Effector memory CD8-positive, alpha-beta T cell (primary cell): Measurements from ENCODE around the gene GLB1L2.

Experiments
- ATAC-seq: fragments of 150-1000 bp; cut with Tn5 transposase; replicated peaks from 2 replicates; pipeline ENCODE4 v1.10.0; 2021; ENCODE audit warnings: mild to moderate bottlenecking, moderate library complexity
- DNase-seq, 3 experiments: peaks; one replicate each; pipeline ENCODE4 v3.0.0; 2021
- H3K27ac Mint-ChIP-seq, 2 donors: one replicate each; pipeline ENCODE4 v1.8.0; 2022; ENCODE audit warnings: mild to moderate bottlenecking in 2 of 2, mixed read lengths in 2 of 2, moderate library complexity in 2 of 2
- H3K27me3 Mint-ChIP-seq, 2 donors: one replicate each; pipeline ENCODE4 v1.8.0; 2022; ENCODE audit warnings: mixed read lengths in 2 of 2
- H3K36me3 Mint-ChIP-seq: one replicate; pipeline ENCODE4 v1.8.0; 2022; ENCODE audit warnings: mild to moderate bottlenecking, moderate library complexity, mixed read lengths; ENCODE audit not compliant: insufficient read depth
- H3K4me1 Mint-ChIP-seq, 2 donors: one replicate each; pipeline ENCODE4 v1.8.0; 2022; ENCODE audit warnings: low read depth in 2 of 2, mixed read lengths in 2 of 2
- H3K4me3 Mint-ChIP-seq, 2 donors: one replicate each; pipeline ENCODE4 v1.8.0; 2022; ENCODE audit warnings: mild to moderate bottlenecking in 2 of 2, mixed read lengths in 2 of 2, moderate library complexity in 2 of 2
- H3K9me3 Mint-ChIP-seq, 2 donors: one replicate each; pipeline ENCODE4 v1.8.0; 2022; ENCODE audit warnings: mixed read lengths in 2 of 2

The GLB1L2 gene

GRCh38 chr11:134345237-134345550, 13.4 kb downstream of the GLB1L2 start:
- ATAC-seq, result no peak
- no peak overlapping the region for H3K4me3 Mint-ChIP-seq
- H3K9me3 Mint-ChIP-seq, result no peaks in the 10 kb centered on the region
- peak overlapping the region in 1 of 2 donors; percentile 87 for H3K27ac Mint-ChIP-seq
- H3K36me3 Mint-ChIP-seq, result no peaks in the 10 kb centered on the region
- no peak for DNase-seq
- no peaks in the 10 kb centered on the region for H3K27me3 Mint-ChIP-seq
- peaks cover 21 to 23% of the 10 kb centered on the region in 2 donors for H3K4me1 Mint-ChIP-seq

DNA sequence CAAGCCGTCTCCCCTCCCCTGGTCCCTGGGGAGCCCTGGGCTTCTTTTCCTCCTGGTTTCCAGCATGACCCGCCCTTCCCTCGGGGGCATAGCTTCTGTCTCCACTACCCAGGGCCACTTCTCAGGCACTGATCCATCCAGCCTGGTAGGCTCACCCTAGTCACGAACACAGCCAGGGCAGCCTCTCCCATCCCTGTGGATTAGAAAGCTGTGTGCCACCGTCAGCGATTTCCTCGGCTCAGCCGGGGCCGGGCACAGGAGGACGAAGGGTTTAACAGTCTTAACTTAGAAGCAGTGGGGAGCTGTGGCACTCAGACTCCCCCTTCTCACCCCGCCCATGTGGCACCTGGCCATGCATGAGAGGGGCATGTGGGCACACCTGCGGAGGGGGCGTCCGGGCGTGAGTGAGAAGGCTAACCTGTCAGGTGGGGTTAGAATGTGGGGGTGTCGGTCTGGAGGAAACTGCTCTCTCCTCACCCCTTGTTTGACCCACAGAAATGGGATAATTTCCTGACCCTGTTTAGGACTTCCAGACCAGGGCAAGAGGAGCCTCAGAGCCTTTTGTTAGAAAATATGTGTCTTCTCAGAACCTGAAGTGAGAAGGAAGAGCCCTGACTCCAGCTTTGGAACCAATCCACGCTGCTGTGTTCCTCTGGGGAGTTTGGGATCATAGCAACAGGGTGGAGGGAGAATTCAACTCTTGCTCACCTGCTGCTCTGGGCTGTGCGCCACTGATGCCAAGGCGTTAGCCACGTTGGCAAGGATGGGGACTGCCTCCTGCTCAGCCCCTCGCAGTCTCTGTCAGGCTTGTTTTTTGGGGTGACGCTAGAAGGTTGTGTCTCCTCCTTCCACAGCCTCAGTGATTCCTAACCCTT, 14.6 kb downstream of the GLB1L2 start:
- Mint-ChIP-seq H3K27ac (peak overlapping the region; percentile 31 to 87), H3K36me3 (no peaks in the 10 kb centered on the region), H3K27me3 (no peaks in the 10 kb centered on the region), H3K4me1 (peaks cover 30% of the 10 kb centered on the region in 2 donors), H3K9me3 (no peaks in the 10 kb centered on the region), H3K4me3 (no peak overlapping the region)
- no peak for ATAC-seq
- no peak for DNase-seq

DNA sequence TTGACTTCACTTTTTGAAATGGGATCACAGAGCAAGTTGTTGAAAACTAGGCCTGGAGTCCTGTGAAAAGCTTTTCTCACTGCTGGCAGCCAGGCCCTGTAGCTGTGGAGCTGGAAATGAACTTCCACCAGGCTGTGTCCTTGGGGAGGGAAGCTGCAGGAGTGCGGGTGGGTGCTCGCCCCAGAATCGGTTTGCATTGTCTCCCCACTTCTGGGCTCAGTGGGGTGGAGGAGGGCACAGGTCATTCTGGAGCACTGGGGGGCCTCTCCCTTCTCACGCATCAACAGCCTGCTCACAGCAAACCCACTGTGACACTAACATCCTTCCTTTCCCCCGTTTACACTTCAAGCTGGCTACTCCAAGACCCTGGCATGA, 15.2 kb downstream of the GLB1L2 start:
- peak overlapping the region; percentile 65 to 87 for H3K27ac Mint-ChIP-seq
- no peak overlapping the region for H3K4me3 Mint-ChIP-seq
- ATAC-seq, result no peak
- no peak for DNase-seq
- H3K9me3 Mint-ChIP-seq, result no peaks in the 10 kb centered on the region
- no peaks in the 10 kb centered on the region for H3K36me3 Mint-ChIP-seq
- peaks cover 30% of the 10 kb centered on the region in 2 donors for H3K4me1 Mint-ChIP-seq
- no peaks in the 10 kb centered on the region for H3K27me3 Mint-ChIP-seq

GRCh38 chr11:134347441-134347840, 15.7 kb downstream of the GLB1L2 start:
- H3K4me1 Mint-ChIP-seq, result peaks cover 30% of the 10 kb centered on the region in 2 donors
- H3K27me3 Mint-ChIP-seq, result no peaks in the 10 kb centered on the region
- no peak for DNase-seq
- no peak for ATAC-seq
- H3K36me3 Mint-ChIP-seq, result no peaks in the 10 kb centered on the region
- H3K4me3 Mint-ChIP-seq, result no peak overlapping the region
- peak overlapping the region; percentile 65 to 87 for H3K27ac Mint-ChIP-seq
- H3K9me3 Mint-ChIP-seq, result no peaks in the 10 kb centered on the region

DNA sequence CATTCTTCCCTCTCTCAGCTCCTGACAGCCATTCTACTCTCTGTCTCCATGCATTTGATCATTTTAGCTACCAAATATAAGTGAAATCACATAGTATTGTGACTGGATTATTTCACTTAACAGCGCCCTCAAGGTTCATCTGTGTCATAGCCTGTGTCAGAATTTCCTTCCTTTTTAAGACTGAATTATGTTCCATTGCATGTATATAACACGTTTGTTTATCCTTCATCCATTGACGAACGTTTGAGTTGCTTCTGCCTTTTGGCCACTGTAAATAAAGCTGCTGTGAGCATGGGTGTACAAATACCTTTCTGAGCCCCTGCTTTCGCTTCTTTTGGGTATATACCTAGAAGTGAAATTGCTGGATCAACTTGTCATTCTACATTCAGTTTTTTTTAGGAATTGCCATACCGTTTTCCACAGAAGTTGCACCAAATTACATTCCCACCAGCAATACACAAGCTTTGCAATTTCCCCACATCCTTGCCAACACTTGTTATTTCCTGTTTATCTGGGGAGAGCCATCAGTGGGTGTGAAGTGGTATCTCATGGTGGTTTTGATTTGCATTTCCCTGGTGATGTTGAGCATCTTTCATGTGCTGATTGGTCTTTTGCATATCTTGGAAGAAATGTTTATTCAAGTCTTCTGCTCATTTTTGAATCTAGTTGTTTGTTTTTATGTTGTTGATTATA, 17.5 kb downstream of the GLB1L2 start:
- peaks cover 30% of the 10 kb centered on the region in 2 donors for H3K4me1 Mint-ChIP-seq
- H3K27me3 Mint-ChIP-seq, result no peaks in the 10 kb centered on the region
- no peaks in the 10 kb centered on the region for H3K36me3 Mint-ChIP-seq
- DNase-seq (peak; percentile 30 to 39 (median 31)), ATAC-seq (peak; percentile 90)
- peak overlapping the region; percentile 81 to 95 for H3K27ac Mint-ChIP-seq
- H3K4me3 Mint-ChIP-seq, result peak overlapping the region; percentile 52 to 74
- no peaks in the 10 kb centered on the region for H3K9me3 Mint-ChIP-seq

GRCh38 chr11:134349802-134350355, 18.1 kb downstream of the GLB1L2 start:
- ATAC-seq (peak; percentile 21), DNase-seq (peak in 1 of 3 experiments; percentile 17)
- Mint-ChIP-seq H3K9me3 (no peaks in the 10 kb centered on the region), H3K27ac (peak overlapping the region; percentile 81 to 95), H3K4me1 (peaks cover 30% of the 10 kb centered on the region in 2 donors), H3K4me3 (peak overlapping the region; percentile 52 to 74), H3K27me3 (no peaks in the 10 kb centered on the region), H3K36me3 (no peaks in the 10 kb centered on the region)

GRCh38 chr11:134350381-134350780, 18.6 kb downstream of the GLB1L2 start:
- peaks cover 30% of the 10 kb centered on the region in 2 donors for H3K4me1 Mint-ChIP-seq
- H3K36me3 Mint-ChIP-seq, result no peaks in the 10 kb centered on the region
- H3K27me3 Mint-ChIP-seq, result no peaks in the 10 kb centered on the region
- H3K4me3 Mint-ChIP-seq, result peak overlapping the region; percentile 52 to 74
- DNase-seq, result no peak
- H3K27ac Mint-ChIP-seq, result peak overlapping the region; percentile 81 to 95
- H3K9me3 Mint-ChIP-seq, result no peaks in the 10 kb centered on the region
- no peak for ATAC-seq

DNA sequence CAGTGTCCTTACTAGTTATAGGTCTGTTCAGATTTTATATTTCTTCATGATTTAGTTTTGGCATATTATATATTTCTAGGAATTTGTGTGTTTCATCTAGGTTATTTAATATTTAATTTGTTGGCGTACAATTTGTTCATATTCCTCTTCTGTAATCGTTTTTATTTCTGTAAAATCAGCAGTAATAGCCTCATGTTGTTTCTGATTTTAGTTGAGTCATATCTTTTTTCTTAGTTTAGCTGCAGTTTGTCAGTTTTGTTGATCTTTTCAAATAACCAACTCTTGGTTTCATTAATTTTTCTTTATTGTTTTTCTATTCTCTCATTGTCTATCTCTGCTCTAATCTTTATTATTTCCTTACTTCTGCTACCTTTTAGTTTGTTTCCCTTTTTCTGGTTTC, 20.3 kb downstream of the GLB1L2 start:
- H3K4me1 Mint-ChIP-seq, result peaks cover 26 to 31% of the 10 kb centered on the region in 2 donors
- no peaks in the 10 kb centered on the region for H3K36me3 Mint-ChIP-seq

DNA sequence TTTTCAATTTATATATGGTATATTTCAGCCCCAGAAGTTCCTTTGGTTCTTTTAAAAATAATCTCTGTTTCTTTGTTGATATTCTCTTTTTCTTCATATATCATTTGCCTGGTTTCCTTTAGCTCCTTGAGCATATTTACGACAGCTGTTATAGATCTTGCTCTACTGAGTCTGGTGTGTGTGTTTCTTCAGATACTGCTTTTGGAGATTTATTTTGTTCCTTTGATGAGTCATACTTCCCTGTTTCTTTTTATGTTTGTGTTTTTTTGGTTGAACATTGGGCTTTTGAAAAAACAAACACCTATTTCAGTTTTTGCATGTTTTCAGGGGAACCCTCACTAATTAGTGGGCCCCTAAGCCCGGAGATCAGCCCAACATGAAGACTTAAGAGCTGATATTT, 23.3 kb downstream of the GLB1L2 start:
- Mint-ChIP-seq H3K27me3 (peaks cover 0 to 7% of the 10 kb centered on the region in 2 donors), H3K4me3 (no peak overlapping the region), H3K9me3 (no peaks in the 10 kb centered on the region), H3K4me1 (peaks cover 16 to 19% of the 10 kb centered on the region in 2 donors), H3K36me3 (peaks cover 3% of the 10 kb centered on the region), H3K27ac (no peak overlapping the region)
- no peak for ATAC-seq
- no peak for DNase-seq

More for the DNA sequence above, 20.3 kb downstream of the GLB1L2 start:
- Mint-ChIP-seq H3K4me3 (no peak overlapping the region), H3K27me3 (no peaks in the 10 kb centered on the region), H3K9me3 (no peaks in the 10 kb centered on the region), H3K27ac (peak overlapping the region in 1 of 2 donors; percentile 69)
- DNase-seq (no peak), ATAC-seq (no peak)

DNA sequence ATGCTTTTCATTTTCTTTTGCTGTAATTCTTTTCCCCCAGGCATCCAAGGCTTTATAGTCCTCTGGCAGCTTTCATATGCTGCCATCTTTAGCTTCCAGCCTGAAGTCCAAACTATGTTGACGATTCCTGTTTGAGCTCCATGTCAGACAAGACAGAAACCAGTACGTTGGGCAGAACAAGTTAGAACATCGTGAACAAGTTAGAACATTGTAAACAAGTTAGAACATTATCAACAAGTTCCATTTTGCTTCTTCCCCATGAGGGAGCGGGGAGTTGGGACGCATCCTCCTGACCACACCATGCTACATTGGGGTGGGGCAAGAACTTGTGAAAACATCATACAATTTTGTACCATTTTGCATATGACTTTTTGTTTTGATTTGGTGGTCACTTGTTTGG, 23.9 kb downstream of the GLB1L2 start:
- no peaks in the 10 kb centered on the region for H3K9me3 Mint-ChIP-seq
- H3K27me3 Mint-ChIP-seq, result peaks cover 0 to 10% of the 10 kb centered on the region in 2 donors
- DNase-seq (no peak), ATAC-seq (no peak)
- H3K36me3 Mint-ChIP-seq, result peaks cover 3% of the 10 kb centered on the region
- no peak overlapping the region for H3K4me3 Mint-ChIP-seq
- peak overlapping the region in 1 of 2 donors; percentile 33 for H3K27ac Mint-ChIP-seq
- peaks cover 12 to 17% of the 10 kb centered on the region in 2 donors for H3K4me1 Mint-ChIP-seq

- Mint-ChIP-seq H3K36me3 (peaks cover 3% of the 10 kb centered on the region), H3K4me1 (peaks cover 13 to 14% of the 10 kb centered on the region in 2 donors), H3K4me3 (no peak overlapping the region), H3K27ac (no peak overlapping the region), H3K27me3 (peaks cover 3 to 17% of the 10 kb centered on the region in 2 donors), H3K9me3 (no peaks in the 10 kb centered on the region)
- DNase-seq (no peak), ATAC-seq (no peak)
These were observed 25.1 kb downstream of the GLB1L2 start for GRCh38 chr11:134356656-134357544.

DNA sequence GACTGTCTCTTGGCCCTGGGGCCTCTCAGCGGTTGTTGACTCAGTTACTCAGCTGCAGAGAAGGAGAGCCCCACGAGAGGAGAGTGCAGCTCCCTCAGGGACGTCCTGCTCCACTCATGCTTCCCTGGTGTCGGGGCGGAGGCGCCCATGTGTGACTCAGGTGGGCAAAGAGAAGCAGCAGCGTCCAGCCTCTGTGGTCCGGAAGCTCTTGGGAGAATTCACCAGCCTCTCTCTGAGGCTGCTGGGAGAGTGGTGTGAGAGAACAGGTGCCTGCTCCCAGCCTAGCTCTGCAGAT, 25.7 kb downstream of the GLB1L2 start:
- no peak for ATAC-seq
- DNase-seq, result no peak
- Mint-ChIP-seq H3K36me3 (peaks cover 3% of the 10 kb centered on the region), H3K9me3 (no peaks in the 10 kb centered on the region), H3K27ac (no peak overlapping the region), H3K27me3 (peaks cover 6 to 23% of the 10 kb centered on the region in 2 donors), H3K4me1 (peaks cover 13 to 16% of the 10 kb centered on the region in 2 donors), H3K4me3 (no peak overlapping the region)
